HG02870 (cell line): ENCODE data around the gene SBSN.

ENCODE experiments used
- ATAC-seq: cut with Tn5 transposase; IDR thresholded peaks from one replicate; pipeline ENCODE4 v1.9.1; 2021; ENCODE audit warnings: mild to moderate bottlenecking, moderate library complexity; ENCODE audit not compliant: unreplicated experiment

SBSN gene

GRCh38 chr19:35555301-35556005 is 27.3 kb upstream of the SBSN start:
- ATAC-seq: no peak

GRCh38 chr19:35554076-35554475 is 26.0 kb upstream of the SBSN start:
- no peak for ATAC-seq

GRCh38 chr19:35553385-35554000 is 25.4 kb upstream of the SBSN start:
- no peak for ATAC-seq

DNA sequence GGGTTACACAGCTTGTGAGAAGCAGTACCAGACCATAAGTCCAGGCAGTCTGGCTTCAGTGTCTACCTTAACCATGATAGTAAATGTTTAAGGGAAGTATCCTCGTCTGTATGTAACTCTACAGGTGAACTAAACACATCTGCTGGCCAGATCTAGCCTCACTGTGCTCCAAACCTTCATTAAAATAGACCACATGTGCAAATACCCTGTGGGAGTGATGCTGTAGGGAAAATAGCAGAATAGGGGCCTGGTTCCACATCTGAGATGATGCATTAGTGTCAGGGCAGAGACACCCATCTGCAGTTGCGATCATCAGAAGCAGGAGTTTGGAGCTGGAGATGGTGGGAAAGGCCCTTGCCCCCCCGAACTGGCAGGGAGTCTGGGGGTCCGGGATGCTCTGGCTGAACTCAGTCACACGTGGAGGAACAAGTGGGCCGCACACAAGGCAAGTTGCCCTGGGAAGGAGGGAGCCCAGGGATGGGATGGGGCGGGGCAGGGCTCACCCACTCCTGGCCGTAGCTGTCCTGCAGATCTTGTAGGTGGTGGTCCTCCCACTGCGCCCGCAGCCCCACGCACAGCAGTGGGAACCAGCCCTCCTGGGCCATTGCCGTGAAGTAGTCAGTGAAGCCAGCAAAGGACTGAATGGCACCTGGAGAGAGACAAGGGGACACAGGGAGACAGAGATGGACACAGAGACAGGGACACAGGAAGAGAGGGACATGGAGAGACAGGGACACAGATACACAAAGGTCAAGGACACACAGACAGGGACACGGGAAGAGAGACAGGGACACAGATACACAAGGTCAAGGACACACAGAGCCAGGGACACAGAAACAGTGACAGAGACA is 24.6 kb upstream of the SBSN start:
- no peak for ATAC-seq

- no peak for ATAC-seq
Measured at GRCh38 chr19:35551091-35551810, 23.1 kb upstream of the SBSN start.

DNA sequence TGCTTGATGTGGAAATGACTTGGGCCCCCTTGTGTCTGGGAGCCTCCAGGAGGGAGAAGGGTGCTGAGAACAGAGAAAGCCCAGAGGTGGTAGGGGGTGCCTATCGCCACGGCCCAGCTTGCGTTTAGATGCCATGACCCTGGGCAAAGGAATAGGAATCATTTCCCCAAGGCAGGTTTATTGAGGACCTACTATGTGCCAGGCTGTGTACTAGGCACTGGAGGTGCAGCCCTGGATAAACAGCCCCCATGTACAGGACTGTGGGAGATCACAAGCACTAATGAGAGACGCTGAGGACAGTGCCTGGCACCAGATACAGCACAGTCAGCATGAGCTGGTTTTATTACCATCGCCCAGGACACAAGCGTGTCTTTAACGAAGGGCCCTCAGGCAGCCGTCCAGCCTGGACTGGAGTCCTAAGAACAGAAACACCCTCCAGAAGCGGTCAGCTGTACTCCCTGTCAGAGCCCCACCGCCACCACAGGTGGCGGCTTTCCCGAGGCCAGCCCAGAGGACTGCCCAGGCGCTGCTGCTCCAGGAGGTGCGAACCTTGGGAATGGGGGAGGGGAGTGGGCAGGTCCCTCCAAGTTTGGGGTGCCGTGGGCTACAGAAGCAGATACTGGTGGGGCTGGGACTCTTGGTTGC is 21.9 kb upstream of the SBSN start:
- no peak for ATAC-seq

GRCh38 chr19:35549174-35549788 is 21.2 kb upstream of the SBSN start:
- ATAC-seq: no peak

- no peak for ATAC-seq
Measured at GRCh38 chr19:35546532-35546931, 18.4 kb upstream of the SBSN start.

DNA sequence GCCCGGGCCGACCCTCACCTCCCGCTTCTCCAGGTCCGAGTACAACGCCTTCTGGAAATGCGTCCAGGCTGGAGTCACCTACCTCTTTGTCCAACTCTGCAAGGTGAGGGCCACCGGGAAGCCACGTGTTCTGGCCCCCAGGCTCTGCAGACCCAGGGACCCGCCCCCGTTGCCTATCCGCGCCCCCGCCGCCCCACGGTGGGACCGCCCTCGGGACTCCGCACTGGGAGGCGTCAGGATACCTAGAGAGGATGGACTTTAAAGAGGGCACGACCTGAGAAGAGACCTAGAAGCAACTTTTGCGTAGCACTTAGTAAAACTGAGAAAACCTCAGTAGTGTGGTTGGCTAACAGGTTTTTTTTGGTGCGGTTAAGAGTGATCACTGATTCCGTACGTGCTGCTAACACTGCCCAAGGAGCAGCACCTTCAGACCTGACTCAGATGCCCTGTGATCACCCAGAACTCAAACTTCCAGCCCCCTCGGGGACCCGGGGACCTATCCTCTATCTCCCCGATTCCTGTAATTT is 17.8 kb upstream of the SBSN start:
- peak; percentile 38 for ATAC-seq

DNA sequence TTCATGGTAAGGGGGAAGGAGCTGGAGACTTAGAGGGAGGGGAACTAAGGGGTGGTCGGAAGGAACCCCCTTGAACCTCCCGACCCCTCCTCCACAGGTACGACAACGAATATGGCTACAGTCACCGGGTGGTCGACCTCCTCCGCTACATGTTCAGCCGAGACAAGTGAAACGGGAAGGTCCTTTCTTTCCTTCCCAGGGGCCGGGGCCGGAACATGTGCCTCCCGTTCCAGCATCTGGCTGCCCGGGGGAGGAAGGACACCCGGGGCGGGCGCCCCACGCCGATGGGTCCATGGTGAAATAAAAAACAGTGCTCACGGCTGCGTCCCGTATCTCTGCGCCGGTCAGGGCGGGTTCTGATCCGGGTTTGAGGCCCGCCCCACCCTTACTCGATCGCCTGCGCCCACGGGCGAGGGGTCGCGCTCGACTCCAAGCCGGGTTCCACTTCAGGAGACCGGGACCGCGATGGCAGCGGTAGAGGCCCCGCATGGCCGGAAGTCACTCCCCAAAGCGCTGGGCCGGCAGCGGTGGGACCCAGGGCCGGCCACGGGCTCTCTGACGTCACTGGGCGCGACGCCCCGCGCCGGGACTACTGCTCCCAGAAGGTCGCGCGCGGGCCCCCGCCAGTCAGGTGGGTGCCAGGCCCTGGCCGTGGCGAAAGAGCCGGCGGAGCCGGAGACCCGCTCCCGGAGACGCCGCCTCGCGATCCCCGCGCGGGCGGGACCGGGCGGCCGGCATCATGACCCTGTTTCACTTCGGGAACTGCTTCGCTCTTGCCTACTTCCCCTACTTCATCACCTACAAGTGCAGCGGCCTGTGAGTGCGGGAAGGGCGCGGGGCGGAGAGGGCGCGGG is 17.1 kb upstream of the SBSN start, which contains the start of gene TMEM147:
TMEM147 (plus strand) TSS at position 626 of the 854 bp plus-strand sequence; CDS start at position 740, 114 bp downstream.
- ATAC-seq: peak; percentile 76

GRCh38 chr19:35544110-35544802 is 16.1 kb upstream of the SBSN start:
- no peak for ATAC-seq

DNA sequence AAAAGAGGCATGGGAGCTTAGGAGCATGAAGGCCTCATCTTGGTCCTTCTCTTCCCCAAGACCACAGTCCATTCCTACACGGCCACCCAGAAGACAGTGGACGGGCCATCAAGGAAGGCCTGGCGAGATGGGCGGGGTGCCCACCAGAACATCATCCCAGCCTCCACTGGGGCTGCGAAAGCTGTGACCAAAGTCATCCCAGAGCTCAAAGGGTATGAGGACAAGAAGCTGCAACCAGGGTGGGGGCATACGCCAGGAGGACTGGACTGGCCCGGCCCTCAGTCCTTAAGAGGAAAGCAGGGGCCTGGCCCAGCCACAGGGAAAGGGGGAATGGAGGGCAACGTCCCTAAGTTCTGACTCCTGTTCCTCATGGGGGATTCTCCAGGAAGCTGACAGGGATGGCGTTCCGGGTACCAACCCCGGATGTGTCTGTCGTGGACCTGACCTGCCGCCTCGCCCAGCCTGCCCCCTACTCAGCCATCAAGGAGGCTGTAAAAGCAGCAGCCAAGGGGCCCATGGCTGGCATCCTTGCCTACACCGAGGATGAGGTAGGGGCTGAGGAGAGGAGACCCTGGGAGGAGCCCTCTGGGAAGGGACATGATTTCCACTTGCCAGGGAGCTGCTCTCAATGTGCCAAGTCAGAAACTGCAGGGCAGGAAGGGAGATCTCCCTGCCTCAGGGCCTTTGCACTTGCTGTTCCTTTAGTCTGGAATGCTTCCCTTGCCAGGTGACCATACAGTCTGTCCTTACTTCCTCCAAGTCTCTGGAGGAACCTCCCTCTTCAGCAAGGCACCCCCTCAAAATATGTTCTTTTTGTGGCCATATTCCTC is 15.4 kb upstream of the SBSN start:
- no peak for ATAC-seq

GRCh38 chr19:35542209-35542608 is 14.1 kb upstream of the SBSN start:
- ATAC-seq: no peak

DNA sequence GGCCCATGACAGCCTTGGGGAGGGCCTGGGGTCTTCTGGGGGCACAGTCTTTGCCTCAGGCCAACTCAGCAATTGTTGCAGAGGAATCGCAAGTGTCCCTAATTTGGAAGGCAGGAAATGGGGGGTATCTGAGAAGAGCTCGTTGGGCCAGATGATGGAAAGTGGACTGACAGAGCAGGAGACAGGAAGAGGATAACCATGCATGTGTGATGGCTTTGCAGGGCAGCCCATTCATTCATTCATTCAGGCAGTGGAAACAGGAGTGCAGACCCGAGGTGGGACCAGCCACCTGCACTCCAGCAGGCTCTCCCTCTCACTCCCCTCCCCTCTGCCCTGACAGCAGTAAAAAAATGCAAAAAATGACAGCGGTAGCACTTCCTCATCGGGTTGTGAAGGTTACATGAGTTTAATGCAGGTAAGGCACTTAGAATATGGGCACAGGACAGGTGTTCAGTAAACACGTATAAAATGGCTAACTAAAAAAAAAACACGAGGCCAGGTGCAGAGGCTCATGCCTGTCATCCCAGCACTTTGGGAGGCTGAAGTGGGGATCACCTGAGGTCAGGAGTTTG is 12.3 kb upstream of the SBSN start:
- no peak for ATAC-seq

DNA sequence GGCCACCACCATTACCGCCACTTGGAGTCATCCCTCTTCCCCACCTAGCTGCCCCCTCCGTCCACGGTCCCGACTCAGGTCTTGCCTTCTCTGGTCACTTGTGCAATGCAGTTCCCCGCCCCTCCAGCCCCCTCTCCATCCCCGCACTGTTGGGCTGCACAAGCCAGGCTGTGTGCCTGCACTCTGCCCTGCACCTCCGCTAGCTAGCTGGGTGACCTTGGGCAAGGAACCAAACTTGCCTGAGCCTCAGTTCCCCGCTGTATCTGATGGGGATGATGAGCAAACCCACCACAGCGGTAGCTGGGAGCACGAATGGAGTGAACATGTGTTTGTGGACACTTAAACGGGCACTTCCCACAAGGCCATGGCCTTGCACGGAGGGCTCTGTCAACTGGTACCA is 11.7 kb upstream of the SBSN start:
- ATAC-seq: no peak

- no peak for ATAC-seq
Measured at GRCh38 chr19:35539314-35539713, 11.2 kb upstream of the SBSN start.

GRCh38 chr19:35534803-35535480 is 6.8 kb upstream of the SBSN start:
- ATAC-seq: no peak
